ENCODE results near the gene MYH9. TPM values are rescaled to one million over a fixed set of nuclear protein-coding genes. Genes with fewer than 3 reads are reported as not detected.

The MYH9 gene
- total and polyA plus RNA-seq, 7 donors, result 35.6 to 214 (median 92.0) TPM

DNA sequence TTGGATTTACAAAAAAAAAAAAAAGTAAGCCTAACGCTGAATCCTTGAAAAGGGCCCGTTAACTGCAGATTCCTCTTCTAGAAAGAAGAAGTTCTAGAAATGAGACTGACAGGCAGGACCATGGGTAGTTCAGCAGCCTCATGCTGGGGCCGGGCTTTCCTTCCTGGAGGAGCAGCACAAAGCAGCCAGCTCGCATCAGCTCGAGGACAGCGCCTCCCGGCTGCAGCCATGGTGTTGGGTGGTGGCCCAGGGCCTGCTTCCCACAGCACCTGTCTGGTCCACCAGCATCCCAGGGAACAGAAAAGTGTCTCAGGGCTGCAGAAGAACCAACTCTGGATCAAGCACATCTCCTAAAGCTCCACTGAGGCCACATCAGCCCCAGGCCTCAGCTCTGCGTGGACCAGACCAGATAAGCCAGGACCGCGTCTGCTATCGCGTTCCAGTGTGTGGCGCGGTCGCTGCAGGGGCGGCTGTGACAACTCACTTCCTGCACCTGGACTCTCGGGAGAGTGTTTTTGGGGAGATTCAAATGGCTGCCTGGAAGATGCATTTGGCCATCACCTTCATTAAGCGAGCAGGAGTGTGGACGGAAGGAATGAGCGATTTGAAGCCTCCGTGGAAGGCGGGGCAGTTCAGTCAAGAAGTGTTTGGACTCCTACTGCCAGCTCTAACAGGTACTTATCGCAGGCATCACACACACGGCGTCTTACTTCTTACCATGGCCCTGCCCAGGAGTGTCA is 53.5 kb downstream of the MYH9 start:
- intact Hi-C loops (cut with DNase I), result loop anchor here in 1 of 2 donors (5.0 kb wide), 1 partner anchor 53 kb away; the partner anchor contains the start of gene MYH9
- no peaks in the 10 kb centered on the region for H3K9me3 ChIP-seq
- WGBS, 3 donors, result 76 to 77% (median 77%) methylated on average over 25 of the region's 25 CpGs
- peaks cover 91% of the 10 kb centered on the region for H3K4me1 ChIP-seq
- no peaks in the 10 kb centered on the region for H3K27me3 ChIP-seq (ENCODE audit: insufficient read depth in 3 of 3, low read length in 2 of 3)
- peaks cover 6 to 80% of the 10 kb centered on the region in 2 donors for H3K36me3 ChIP-seq (ENCODE audit: insufficient read depth in 1 of 2, low read depth in 1 of 2)
- H3K27ac ChIP-seq, result peak overlapping the region; percentile 86
- no peak for DNase-seq
- ATAC-seq, result no peak
- H3K4me3 ChIP-seq, result no peak overlapping the region
- TF ChIP-seq, protein P1, sequence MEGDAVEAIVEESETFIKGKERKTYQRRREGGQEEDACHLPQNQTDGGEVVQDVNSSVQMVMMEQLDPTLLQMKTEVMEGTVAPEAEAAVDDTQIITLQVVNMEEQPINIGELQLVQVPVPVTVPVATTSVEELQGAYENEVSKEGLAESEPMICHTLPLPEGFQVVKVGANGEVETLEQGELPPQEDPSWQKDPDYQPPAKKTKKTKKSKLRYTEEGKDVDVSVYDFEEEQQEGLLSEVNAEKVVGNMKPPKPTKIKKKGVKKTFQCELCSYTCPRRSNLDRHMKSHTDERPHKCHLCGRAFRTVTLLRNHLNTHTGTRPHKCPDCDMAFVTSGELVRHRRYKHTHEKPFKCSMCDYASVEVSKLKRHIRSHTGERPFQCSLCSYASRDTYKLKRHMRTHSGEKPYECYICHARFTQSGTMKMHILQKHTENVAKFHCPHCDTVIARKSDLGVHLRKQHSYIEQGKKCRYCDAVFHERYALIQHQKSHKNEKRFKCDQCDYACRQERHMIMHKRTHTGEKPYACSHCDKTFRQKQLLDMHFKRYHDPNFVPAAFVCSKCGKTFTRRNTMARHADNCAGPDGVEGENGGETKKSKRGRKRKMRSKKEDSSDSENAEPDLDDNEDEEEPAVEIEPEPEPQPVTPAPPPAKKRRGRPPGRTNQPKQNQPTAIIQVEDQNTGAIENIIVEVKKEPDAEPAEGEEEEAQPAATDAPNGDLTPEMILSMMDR (IDR thresholded peaks at IDR 0.05), result peak; percentile 3

DNA sequence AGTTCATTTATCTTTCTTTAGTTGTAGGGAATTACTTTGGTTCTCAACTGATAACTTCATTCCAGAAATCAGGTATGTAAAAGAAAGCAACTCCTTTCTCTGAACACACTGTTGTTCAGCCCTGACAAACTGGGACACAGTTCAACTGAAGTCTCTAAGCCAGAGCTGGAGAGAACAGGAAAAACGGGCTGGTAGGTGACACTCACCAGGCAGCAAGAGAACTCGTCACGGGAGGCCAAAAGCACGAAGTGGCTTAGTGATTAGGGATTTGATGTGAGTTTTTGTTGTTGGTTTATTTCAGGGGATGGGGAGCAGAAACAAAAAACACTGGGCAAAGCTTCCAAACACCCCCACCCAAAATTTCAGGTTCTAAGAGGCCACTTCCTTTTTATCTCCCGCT is 54.1 kb downstream of the MYH9 start:
- DNase-seq, result no peak
- intact Hi-C loops (cut with DNase I), result loop anchor here in 1 of 2 donors (5.0 kb wide), 1 partner anchor 54 kb away; the partner anchor contains the start of gene MYH9
- no peak overlapping the region for H3K4me3 ChIP-seq
- H3K36me3 ChIP-seq (ENCODE audit: insufficient read depth in 1 of 2, low read depth in 1 of 2), result peaks cover 6 to 74% of the 10 kb centered on the region in 2 donors
- no peaks in the 10 kb centered on the region for H3K9me3 ChIP-seq
- ATAC-seq, result no peak
- H3K27ac ChIP-seq, result peak overlapping the region; percentile 86
- peaks cover 97% of the 10 kb centered on the region for H3K4me1 ChIP-seq
- no peaks in the 10 kb centered on the region for H3K27me3 ChIP-seq (ENCODE audit: insufficient read depth in 3 of 3, low read length in 2 of 3)
- WGBS, 3 donors, result 60 to 68% (median 65%) methylated on average over 5 of the region's 5 CpGs
- TF ChIP-seq, protein P1 (IDR thresholded peaks at IDR 0.05), result no peak

DNA sequence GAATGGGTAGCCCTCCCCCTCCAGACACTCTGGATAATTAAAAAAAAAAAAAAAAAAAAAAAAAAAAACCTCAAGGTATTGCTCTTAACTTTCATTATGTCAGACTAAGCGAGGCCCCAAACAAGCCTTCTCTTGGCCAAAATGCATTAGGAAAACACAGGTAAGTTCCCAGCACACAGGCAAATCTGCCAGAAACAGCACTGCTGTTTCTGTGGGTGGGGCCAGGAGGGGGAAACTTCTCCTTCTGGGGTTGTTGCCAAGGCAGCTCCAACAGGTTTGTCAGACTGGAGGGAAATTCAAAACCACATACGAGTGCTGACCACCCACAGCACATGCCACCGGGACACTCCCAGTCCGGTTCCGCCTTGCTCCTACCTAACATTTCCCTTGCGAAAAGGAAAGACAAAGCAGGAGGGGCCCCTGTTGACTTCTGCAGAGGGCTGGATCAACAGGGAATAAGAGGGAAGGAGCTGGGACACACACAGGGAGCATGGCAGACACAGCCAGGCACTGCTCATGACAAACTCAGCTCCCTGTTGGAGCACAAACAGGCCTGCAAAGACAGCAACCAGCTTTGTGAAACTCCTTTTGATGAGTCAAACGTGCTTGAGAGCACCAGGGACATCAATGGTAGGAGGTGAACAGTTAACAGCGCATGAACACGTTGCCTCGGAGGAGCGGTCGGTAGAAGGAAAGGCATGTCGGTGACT is 55.0 kb downstream of the MYH9 start:
- Histone ChIP-seq H3K9me3 (no peaks in the 10 kb centered on the region), H3K27ac (peak overlapping the region; percentile 86), H3K4me1 (peaks cover 99% of the 10 kb centered on the region), H3K27me3 (ENCODE audit: insufficient read depth in 3 of 3, low read length in 2 of 3) (no peaks in the 10 kb centered on the region), H3K36me3 (ENCODE audit: insufficient read depth in 1 of 2, low read depth in 1 of 2) (peaks cover 6 to 65% of the 10 kb centered on the region in 2 donors), H3K4me3 (no peak overlapping the region)
- ATAC-seq (no peak), DNase-seq (no peak)
- TF ChIP-seq, protein P1 (IDR thresholded peaks at IDR 0.05), result no peak
- WGBS, 3 donors, result 65 to 71% (median 67%) methylated on average over 13 of the region's 13 CpGs
- intact Hi-C loops (cut with DNase I), result loop anchor here in 1 of 2 donors (5.0 kb wide), 1 partner anchor 55 kb away; the partner anchor contains the start of gene MYH9

DNA sequence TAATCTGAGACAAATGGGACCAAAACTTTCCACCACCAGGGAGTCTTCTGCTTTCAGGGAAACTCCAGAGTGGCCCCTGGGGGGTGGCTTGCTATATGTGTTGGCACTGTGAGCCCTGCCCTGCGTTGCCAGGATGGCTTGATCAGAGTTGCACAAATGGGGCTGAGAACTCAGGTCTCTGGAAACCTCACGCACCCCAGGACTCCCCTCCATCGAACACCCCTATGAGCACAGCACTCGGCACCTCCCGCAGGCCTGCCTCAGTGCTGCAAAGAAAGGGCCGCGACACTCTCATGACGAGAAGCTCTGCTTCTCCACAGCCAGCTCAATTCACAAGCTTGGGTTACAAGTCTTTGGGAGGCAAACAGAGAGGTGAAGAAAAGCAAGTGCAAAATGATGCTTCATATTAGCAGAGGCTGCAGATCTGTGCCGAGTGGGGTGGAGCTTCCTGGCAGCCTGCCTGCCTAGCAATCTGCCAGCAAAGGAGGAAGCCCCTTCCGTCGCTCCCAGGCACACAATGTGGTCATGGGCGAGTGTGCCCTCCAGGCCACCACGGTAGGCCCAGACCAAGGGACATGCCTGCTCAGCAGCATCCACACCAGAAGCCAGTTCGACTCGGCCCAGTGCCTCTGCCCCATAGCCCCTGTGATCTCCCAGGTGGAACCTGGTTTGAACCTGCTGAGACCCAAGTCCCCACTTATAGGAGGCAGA is 55.7 kb downstream of the MYH9 start:
- TF ChIP-seq, protein P1 (IDR thresholded peaks at IDR 0.05), result no peak
- Histone ChIP-seq H3K9me3 (no peaks in the 10 kb centered on the region), H3K27me3 (ENCODE audit: insufficient read depth in 3 of 3, low read length in 2 of 3) (no peaks in the 10 kb centered on the region), H3K4me3 (peak overlapping the region; percentile 29), H3K36me3 (ENCODE audit: insufficient read depth in 1 of 2, low read depth in 1 of 2) (peaks cover 6 to 64% of the 10 kb centered on the region in 2 donors), H3K4me1 (peaks cover 93% of the 10 kb centered on the region), H3K27ac (peak overlapping the region; percentile 86)
- peak in 2 of 4 donors; percentile 10 to 27 for ATAC-seq
- 35 to 55% (median 39%) methylated on average over 15 of the region's 15 CpGs for WGBS, 3 donors
- intact Hi-C loops (cut with DNase I), result loop anchor here in 1 of 2 donors (5.0 kb wide), 1 partner anchor 55 kb away; the partner anchor contains the start of gene MYH9
- peak; percentile 78 to 85 for DNase-seq

Measured in psoas muscle (tissue), 8 donors.